BLaER1 treated with 17β-estradiol and CSF1 and Interleukin-3, amounts not matched to agents 10 nM and 100 nM (cell line): Measurements from ENCODE around the gene IRF2BPL.
A peak's percentile ranks its signal among the peaks of the same experiment; 100 is the strongest.
"Not testable (repeated sequence)": the region's sequence is repeated elsewhere in the genome, so short reads cannot be mapped to it uniquely, and the experiment has no call there.

ENCODE experiments used
- H3K27ac ChIP-seq, 11 experiments: shearing (Covaris generic); formaldehyde crosslinking; 2 replicates each; pipeline ENCODE4 v1.8.1; 2022
- H3K27me3 ChIP-seq, 11 experiments: shearing (Covaris generic); formaldehyde crosslinking; 2 replicates each; pipeline ENCODE4 v1.8.1; 2022
- H3K36me3 ChIP-seq, 11 experiments: shearing (Covaris generic); formaldehyde crosslinking; 2 replicates each; pipeline ENCODE4 v1.8.1; 2022
- H3K4me1 ChIP-seq, 10 experiments: shearing (Covaris generic); formaldehyde crosslinking; 2 replicates each; pipeline ENCODE4 v1.8.1; 2022
- H3K4me2 ChIP-seq, 11 experiments: shearing (Covaris generic); formaldehyde crosslinking; 2 replicates each; pipeline ENCODE4 v1.8.1; 2022
- H3K4me3 ChIP-seq, 10 experiments: shearing (Covaris generic); formaldehyde crosslinking; 2 replicates each; pipeline ENCODE4 v1.8.1; 2022
- H3K9ac ChIP-seq, 11 experiments: shearing (Covaris generic); formaldehyde crosslinking; 2 replicates each; pipeline ENCODE4 v1.8.1; 2022
- H3K9me3 ChIP-seq, 11 experiments: shearing (Covaris generic); formaldehyde crosslinking; replicated peaks in 1 of 11; 2 replicates each; pipeline ENCODE4 v1.8.1; 2022
- H4K20me1 ChIP-seq, 11 experiments: shearing (Covaris generic); formaldehyde crosslinking; 2 replicates each; pipeline ENCODE4 v1.8.1; 2022
- Cebpa-rat ChIP-seq, 11 experiments: shearing (Covaris generic); IDR thresholded peaks; 2 replicates each; pipeline ENCODE4 v1.8.1; 2022

Gene IRF2BPL

DNA sequence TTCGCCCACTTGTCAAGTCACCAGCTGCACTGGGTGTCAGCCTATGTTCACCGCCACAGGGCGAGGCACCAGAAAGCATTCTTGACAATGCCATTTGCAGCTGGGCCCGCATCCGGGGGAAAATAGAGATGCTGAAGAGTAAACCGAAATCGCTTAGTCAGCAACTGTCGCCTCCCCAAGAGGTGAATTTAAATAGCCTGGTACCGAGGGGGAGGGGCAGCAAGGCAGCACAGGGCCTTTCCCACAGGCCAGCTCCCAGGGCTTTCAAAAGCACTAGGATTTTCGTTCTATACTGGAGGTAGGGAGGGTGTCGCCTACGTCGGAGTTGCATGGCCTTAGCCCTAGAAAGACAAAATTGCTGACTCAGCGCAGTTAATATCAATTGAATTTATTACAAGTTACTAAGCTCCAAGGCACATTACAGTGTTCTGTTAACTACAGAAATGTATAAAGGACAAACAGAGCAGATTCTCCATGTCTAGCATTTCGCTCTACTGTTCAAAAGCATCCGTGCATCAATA, 4.3 kb downstream of the IRF2BPL start:
- no peaks in the 10 kb centered on the region; a peak in 1 of 22 replicates for H3K27me3 ChIP-seq
- peak overlapping the region in 10 of 11 experiments; percentile 4 to 100 (median 52); a peak in 18 of 22 replicates for H3K27ac ChIP-seq
- peak overlapping the region; percentile 80 to 100 (median 94) for H3K4me2 ChIP-seq
- peak overlapping the region in 8 of 11 experiments; percentile 23 to 100 (median 74); a peak in 17 of 22 replicates for H3K9ac ChIP-seq
- no peak for TF ChIP-seq Cebpa-rat (IDR thresholded peaks at IDR 0.05)
- no peaks in the 10 kb centered on the region for H3K9me3 ChIP-seq
- H3K4me1 ChIP-seq: peaks cover 37 to 77% (median 63%) of the 10 kb centered on the region in 10 experiments
- peak overlapping the region in 7 of 10 experiments; percentile 8 to 95 (median 88); a peak in 13 of 20 replicates for H3K4me3 ChIP-seq
- H4K20me1 ChIP-seq: peaks cover 18 to 61% (median 41%) of the 10 kb centered on the region in 11 experiments; a peak in 21 of 22 replicates
- H3K36me3 ChIP-seq: peaks cover 0 to 46% (median 14%) of the 10 kb centered on the region in 11 experiments; a peak in 19 of 22 replicates

DNA sequence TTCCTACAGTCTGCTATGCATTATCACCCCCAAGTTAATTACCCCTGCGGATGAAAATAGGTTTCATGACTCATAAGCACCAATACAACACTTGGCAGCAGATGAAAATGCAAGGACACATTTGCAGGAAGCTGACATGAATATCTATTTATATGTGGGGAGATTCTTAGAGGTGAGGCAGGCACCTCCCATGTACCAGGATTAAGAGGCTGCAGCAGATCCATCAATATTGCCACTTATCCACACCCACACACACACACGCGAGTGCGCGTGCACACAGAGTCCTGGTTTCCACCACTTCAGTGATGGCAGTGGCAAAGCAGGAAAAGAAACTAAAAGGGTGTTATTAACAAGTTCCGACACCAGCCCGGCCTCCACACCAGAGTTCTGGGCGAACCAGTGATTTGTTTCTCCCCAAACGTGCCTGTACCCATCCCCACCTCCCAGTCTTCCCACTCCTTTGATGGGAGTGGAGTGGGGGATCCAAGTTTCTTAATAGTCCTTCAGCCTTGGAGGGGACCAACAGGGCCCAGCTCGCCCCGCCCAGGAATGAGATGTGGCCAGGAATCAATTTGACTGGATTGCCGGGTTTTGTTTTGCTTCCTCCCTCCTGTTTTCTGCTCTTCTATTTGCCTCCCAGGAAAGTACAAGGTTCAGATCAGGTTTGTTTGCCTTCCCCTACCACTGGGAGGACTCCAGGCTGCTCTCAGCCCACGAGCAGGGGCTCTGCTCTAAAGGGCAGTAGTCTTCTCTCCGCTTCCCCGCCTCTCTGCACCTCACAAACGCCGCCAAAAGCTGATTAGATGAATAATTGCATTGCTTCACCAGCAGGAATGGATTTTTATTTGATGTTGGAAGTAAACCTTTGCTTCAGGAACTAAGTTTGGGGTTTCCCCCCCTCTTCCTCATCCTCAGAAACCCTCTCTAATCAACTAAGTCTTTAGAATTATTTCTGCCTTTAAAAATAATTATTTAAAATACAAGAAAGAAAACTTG, 5.2 kb downstream of the IRF2BPL start:
- H3K4me1 ChIP-seq: peaks cover 33 to 72% (median 58%) of the 10 kb centered on the region in 10 experiments
- peak overlapping the region; percentile 6 to 100 (median 42); a peak in 17 of 22 replicates for H3K9ac ChIP-seq
- peak overlapping the region; percentile 80 to 100 (median 94) for H3K4me2 ChIP-seq
- H3K4me3 ChIP-seq: peak overlapping the region in 5 of 10 experiments; percentile 87 to 95 (median 93); a peak in 9 of 20 replicates
- TF ChIP-seq Cebpa-rat (IDR thresholded peaks at IDR 0.05): no peak
- H3K27me3 ChIP-seq: no peaks in the 10 kb centered on the region; a peak in 1 of 22 replicates
- H3K36me3 ChIP-seq: peaks cover 0 to 46% (median 14%) of the 10 kb centered on the region in 11 experiments; a peak in 19 of 22 replicates
- peaks cover 18 to 61% (median 41%) of the 10 kb centered on the region in 11 experiments; a peak in 21 of 22 replicates for H4K20me1 ChIP-seq
- peak overlapping the region in 10 of 11 experiments; percentile 4 to 100 (median 52); a peak in 18 of 22 replicates for H3K27ac ChIP-seq
- no peaks in the 10 kb centered on the region for H3K9me3 ChIP-seq

DNA sequence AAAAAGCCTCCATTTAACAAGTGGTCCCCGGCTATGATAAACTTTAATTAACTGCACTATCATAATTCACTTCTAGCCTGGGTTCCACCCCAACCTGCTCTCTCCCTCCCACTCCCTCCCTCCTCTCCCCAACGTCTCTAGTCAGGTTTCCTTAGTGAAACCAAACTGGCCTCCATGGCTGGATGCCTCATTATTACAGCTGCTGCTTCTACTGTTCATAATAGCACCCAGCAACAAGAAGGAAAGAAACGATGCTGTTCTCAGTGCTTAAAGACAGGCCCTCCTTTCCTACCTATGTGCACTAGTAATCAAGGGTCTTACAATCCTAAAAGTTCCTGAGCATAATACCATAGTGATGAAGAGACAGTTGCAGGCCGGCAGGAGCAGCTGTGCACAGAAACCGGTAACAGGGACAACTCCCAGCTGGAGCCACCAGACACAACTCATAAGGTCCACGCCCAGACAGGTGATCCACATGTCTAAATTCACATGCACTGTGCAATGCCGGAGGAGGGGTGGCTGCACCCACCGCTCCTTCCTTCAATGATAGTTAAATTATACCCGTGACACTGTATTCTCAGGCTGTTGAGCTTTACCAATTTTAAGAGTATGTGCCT, 6.2 kb downstream of the IRF2BPL start:
- Histone ChIP-seq H3K4me3 (peak overlapping the region in 3 of 10 experiments; percentile 88 to 94 (median 93); a peak in 2 of 20 replicates), H3K4me1 (peaks cover 41 to 72% (median 61%) of the 10 kb centered on the region in 10 experiments), H3K4me2 (peak overlapping the region; percentile 80 to 100 (median 94)), H3K9me3 (no peaks in the 10 kb centered on the region), H4K20me1 (peaks cover 18 to 58% (median 40%) of the 10 kb centered on the region in 11 experiments; a peak in 21 of 22 replicates), H3K27ac (peak overlapping the region in 9 of 11 experiments; percentile 22 to 100 (median 47); a peak in 14 of 22 replicates), H3K36me3 (peaks cover 0 to 46% (median 14%) of the 10 kb centered on the region in 11 experiments; a peak in 19 of 22 replicates), H3K27me3 (no peaks in the 10 kb centered on the region; a peak in 1 of 22 replicates), H3K9ac (peak overlapping the region in 7 of 11 experiments; percentile 1 to 99 (median 23); a peak in 7 of 22 replicates)
- no peak for TF ChIP-seq Cebpa-rat (IDR thresholded peaks at IDR 0.05)

DNA sequence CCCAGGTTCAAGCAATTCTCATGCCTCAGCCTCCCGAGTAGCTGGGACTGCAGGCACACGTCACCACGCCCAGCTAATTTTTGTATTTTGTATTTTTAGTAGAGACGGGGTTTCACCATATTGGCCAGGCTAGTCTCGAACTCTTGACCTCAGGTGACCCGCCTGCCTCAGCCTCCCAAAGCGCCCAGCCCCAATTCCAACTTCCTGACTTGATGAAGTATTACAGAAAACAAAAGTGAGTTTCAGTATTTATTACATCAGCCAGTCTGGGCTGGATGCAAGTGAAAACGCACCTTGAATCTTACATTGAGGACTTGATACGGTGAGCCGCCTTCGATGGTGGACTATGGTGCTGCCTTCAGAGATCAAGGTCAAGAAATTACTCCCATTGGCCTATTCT, 7.1 kb downstream of the IRF2BPL start:
- not testable (repeated sequence) for H3K9me3 ChIP-seq, H3K27me3 ChIP-seq, H3K4me3 ChIP-seq, H3K9ac ChIP-seq
- peaks cover 12 to 49% (median 32%) of the 10 kb centered on the region in 11 experiments; a peak in 20 of 22 replicates for H4K20me1 ChIP-seq
- peaks cover 41 to 64% (median 55%) of the 10 kb centered on the region in 10 experiments for H3K4me1 ChIP-seq
- H3K4me2 ChIP-seq: peak overlapping the region; percentile 80 to 100 (median 94)
- H3K36me3 ChIP-seq: peaks cover 0 to 39% (median 12%) of the 10 kb centered on the region in 11 experiments; a peak in 19 of 22 replicates
- H3K27ac ChIP-seq: peak overlapping the region in 7 of 11 experiments; percentile 6 to 69 (median 33); a peak in 6 of 22 replicates

DNA sequence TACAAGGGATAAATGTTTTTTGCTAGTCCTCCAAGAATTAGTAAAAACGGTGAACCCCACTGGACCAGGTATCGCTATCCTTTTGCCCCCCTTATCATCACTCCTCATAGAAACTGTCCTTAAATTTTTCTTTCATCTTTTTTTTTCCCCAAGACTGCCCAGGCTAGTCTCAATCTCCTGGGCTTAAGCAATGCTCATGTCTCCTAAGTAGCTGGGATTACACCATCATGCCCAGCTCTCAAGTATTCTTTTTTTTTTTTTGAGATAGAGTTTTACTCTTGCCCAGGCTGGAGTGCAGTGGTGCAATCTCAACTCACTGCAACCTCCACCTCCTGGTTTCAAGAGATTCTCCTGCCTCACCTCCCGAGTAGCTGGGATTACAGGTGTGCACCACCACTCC, 9.7 kb downstream of the IRF2BPL start:
- no peaks in the 10 kb centered on the region for H3K27me3 ChIP-seq
- H3K9ac ChIP-seq: no peak overlapping the region
- H3K4me3 ChIP-seq: no peak overlapping the region
- H3K4me2 ChIP-seq: no peak overlapping the region
- H4K20me1 ChIP-seq: peaks cover 0 to 22% (median 14%) of the 10 kb centered on the region in 11 experiments; a peak in 12 of 22 replicates
- TF ChIP-seq Cebpa-rat (IDR thresholded peaks at IDR 0.05): no peak
- H3K4me1 ChIP-seq: peaks cover 26 to 41% (median 33%) of the 10 kb centered on the region in 10 experiments
- peaks cover 0 to 12% (median 0%) of the 10 kb centered on the region in 11 experiments; a peak in 6 of 22 replicates for H3K36me3 ChIP-seq
- H3K9me3 ChIP-seq: no peaks in the 10 kb centered on the region
- H3K27ac ChIP-seq: no peak overlapping the region

DNA sequence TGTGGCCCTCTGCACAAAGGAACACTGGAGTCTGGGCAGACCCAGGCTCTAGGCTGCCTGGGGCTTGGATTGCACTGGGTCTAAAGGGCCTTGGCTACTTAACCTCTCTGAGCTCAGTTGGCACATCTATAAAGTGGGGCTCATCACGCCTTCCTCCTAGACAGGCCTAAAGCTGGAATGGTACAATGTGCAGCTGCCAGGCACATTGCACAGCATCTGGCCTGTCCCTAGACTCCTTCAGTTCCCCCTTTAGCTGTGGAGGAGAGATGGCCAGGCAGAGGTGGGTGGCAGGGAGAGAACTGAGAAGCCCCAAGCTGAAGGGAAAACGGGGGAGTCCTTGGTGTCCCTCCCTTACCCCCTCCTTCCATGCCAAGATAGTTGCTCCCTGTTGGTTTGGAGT, 10.8 kb downstream of the IRF2BPL start:
- H4K20me1 ChIP-seq: peaks cover 0 to 11% (median 4%) of the 10 kb centered on the region in 11 experiments; a peak in 9 of 22 replicates
- no peak overlapping the region for H3K4me3 ChIP-seq
- TF ChIP-seq Cebpa-rat (IDR thresholded peaks at IDR 0.05): no peak
- peak overlapping the region in 1 of 11 experiments; percentile 3; a peak in 1 of 22 replicates for H3K27ac ChIP-seq
- H3K27me3 ChIP-seq: no peaks in the 10 kb centered on the region
- H3K9me3 ChIP-seq: no peaks in the 10 kb centered on the region
- H3K36me3 ChIP-seq: peaks cover 0 to 1% (median 0%) of the 10 kb centered on the region in 11 experiments; a peak in 1 of 22 replicates
- H3K4me1 ChIP-seq: peaks cover 15 to 30% (median 24%) of the 10 kb centered on the region in 10 experiments
- no peak overlapping the region for H3K9ac ChIP-seq
- peak overlapping the region in 4 of 11 experiments; percentile 8 to 14 (median 11); a peak in 1 of 22 replicates for H3K4me2 ChIP-seq

DNA sequence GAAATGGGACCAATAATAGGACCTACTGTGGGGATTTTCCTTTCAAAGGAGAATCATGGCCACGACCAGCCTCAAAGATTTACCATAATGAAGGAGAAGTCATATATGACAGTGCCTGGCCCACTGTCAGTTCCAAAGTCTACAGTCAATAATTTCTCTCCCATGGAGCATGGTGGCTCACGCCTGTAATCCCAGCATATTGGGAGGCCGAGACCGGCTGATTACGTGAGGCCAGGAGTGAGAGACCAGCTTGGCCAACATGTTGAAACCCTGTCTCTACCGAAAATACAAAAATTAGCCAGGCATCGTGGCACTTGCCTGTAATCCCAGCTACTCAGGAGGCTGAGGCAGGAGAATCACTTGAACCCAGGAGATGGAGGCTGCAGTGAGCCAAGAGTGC, 13.8 kb downstream of the IRF2BPL start:
- Histone ChIP-seq H3K27ac (no peak overlapping the region), H3K4me2 (no peak overlapping the region), H3K4me1 (peaks cover 0 to 16% (median 8%) of the 10 kb centered on the region in 10 experiments; a peak in 11 of 20 replicates), H4K20me1 (no peaks in the 10 kb centered on the region), H3K4me3 (no peak overlapping the region), H3K27me3 (no peaks in the 10 kb centered on the region), H3K36me3 (no peaks in the 10 kb centered on the region), H3K9ac (no peak overlapping the region), H3K9me3 (no peaks in the 10 kb centered on the region)
- no peak for TF ChIP-seq Cebpa-rat (IDR thresholded peaks at IDR 0.05)

DNA sequence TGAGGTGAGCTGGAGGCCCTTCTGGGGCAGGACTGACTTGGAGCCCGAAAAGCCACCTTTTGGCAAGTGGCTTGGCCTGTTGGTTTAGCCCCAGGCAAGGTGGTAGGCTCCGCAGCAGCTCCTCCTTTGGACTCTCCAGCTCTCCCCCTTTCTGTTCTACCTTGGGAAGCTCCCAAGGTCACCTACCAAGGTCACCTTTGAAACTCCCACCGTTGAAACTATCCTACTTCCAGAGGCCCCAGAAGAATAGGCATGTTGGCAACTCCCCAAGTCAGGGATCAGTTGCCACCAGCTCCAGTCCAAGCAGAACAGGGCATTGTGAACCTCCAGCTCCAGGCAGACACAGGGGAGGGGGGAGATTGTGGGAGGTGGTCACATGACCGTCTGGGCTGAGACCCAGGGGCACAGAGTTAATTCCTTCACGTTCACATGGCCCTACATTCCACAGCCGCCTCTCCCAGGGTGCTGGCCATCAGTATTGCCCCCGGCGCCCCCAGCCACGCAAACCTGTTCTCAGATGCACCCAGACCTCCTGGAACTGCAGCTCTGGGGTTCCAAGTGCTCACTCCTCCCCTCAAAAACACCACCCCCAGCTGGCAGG, 14.4 kb downstream of the IRF2BPL start:
- no peak for TF ChIP-seq Cebpa-rat (IDR thresholded peaks at IDR 0.05)
- peaks cover 2 to 18% (median 9%) of the 10 kb centered on the region in 10 experiments; a peak in 15 of 20 replicates for H3K4me1 ChIP-seq
- H3K27ac ChIP-seq: no peak overlapping the region
- H3K36me3 ChIP-seq: no peaks in the 10 kb centered on the region
- H3K9me3 ChIP-seq: no peaks in the 10 kb centered on the region
- no peak overlapping the region for H3K4me3 ChIP-seq
- no peaks in the 10 kb centered on the region for H4K20me1 ChIP-seq
- no peaks in the 10 kb centered on the region for H3K27me3 ChIP-seq
- no peak overlapping the region for H3K4me2 ChIP-seq
- H3K9ac ChIP-seq: no peak overlapping the region
